ENCODE measurements around the gene GATB.

Gene GATB

GRCh38 chr4:151753056-151753455 is 7.8 kb downstream of the GATB start:
- no peak overlapping the region for H3K4me3 ChIP-seq (ENCODE audit: low read depth, low read length)
- DNase-seq (ENCODE audit: low read depth) = peak; percentile 6
- no peak for TF ChIP-seq CTCF (conservative IDR thresholded peaks at IDR 0.05; ENCODE audit: low read depth, low read length)

GRCh38 chr4:151750156-151750555 is 10.7 kb downstream of the GATB start:
- TF ChIP-seq CTCF (conservative IDR thresholded peaks at IDR 0.05; ENCODE audit: low read depth, low read length) = no peak
- DNase-seq (ENCODE audit: low read depth) = no peak
- H3K4me3 ChIP-seq (ENCODE audit: low read depth, low read length) = no peak overlapping the region

- H3K4me3 ChIP-seq (ENCODE audit: low read depth, low read length) = no peak overlapping the region
- TF ChIP-seq CTCF (conservative IDR thresholded peaks at IDR 0.05; ENCODE audit: low read depth, low read length) = no peak
- peak; percentile 50 for DNase-seq (ENCODE audit: low read depth)
Measured at GRCh38 chr4:151745481-151746231, 15.2 kb downstream of the GATB start.

- no peak overlapping the region for H3K4me3 ChIP-seq (ENCODE audit: low read depth, low read length)
- TF ChIP-seq CTCF (conservative IDR thresholded peaks at IDR 0.05; ENCODE audit: low read depth, low read length) = no peak
- DNase-seq (ENCODE audit: low read depth) = peak; percentile 96
Measured at GRCh38 chr4:151744614-151745013, 16.2 kb downstream of the GATB start.

- TF ChIP-seq CTCF (conservative IDR thresholded peaks at IDR 0.05; ENCODE audit: low read depth, low read length) = no peak
- no peak overlapping the region for H3K4me3 ChIP-seq (ENCODE audit: low read depth, low read length)
- peak; percentile 7 for DNase-seq (ENCODE audit: low read depth)
Measured at GRCh38 chr4:151743894-151744293, 16.9 kb downstream of the GATB start.

GRCh38 chr4:151743128-151743854 is 17.5 kb downstream of the GATB start:
- TF ChIP-seq CTCF (conservative IDR thresholded peaks at IDR 0.05; ENCODE audit: low read depth, low read length) = no peak
- DNase-seq (ENCODE audit: low read depth) = peak; percentile 23
- H3K4me3 ChIP-seq (ENCODE audit: low read depth, low read length) = no peak overlapping the region

Measured in choroid plexus epithelial cell (primary cell).